ENCODE results near the gene SBNO1.

GRCh38 chr12:123369229-123369628, 4.6 kb upstream of the SBNO1 start:
- no peak for TF ChIP-seq POLR2A (IDR thresholded peaks at IDR 0.05)
- TF ChIP-seq CTCF (IDR thresholded peaks at IDR 0.05) = no peak
- TF ChIP-seq EP300 (IDR thresholded peaks at IDR 0.05) = no peak

All from tibial nerve (tissue), 4 donors.